Natural killer cell (primary cell): ENCODE measurements around the gene IL12RB2. TPM values are rescaled to one million over a fixed set of nuclear protein-coding genes. Genes with fewer than 3 reads are reported as not detected.

Experiments
- ATAC-seq, 3 donors: fragments of 150-1000 bp in 2 of 3; fragments of 200-7000 bp in 1 of 3; cut with Tn5 transposase; 1 replicate in 1 of 3; 2 replicates in 2 of 3; pipeline ENCODE4 v1.10.0; 2021; ENCODE audit warnings: mild to moderate bottlenecking in 2 of 3, moderate library complexity in 2 of 3
- DNase-seq, 2 donors: peaks; one replicate each; pipeline versions ENCODE4 v3.0.0 to v3.0.0-alpha.2; 2013 to 2021; ENCODE audit warnings: mixed read lengths in 1 of 2
- H3K27ac ChIP-seq: one replicate; pipeline ENCODE4 v1.5.1; 2013; ENCODE audit warnings: mild to moderate bottlenecking, low read length
- H3K27me3 ChIP-seq: one replicate; pipeline ENCODE4 v1.6.1; 2013; ENCODE audit warnings: low read length; ENCODE audit not compliant: control insufficient read depth, insufficient read depth
- H3K36me3 ChIP-seq: one replicate; pipeline ENCODE4 v1.6.1; 2013; ENCODE audit warnings: low read length; ENCODE audit not compliant: control insufficient read depth, insufficient read depth
- H3K4me1 ChIP-seq: one replicate; pipeline ENCODE4 v1.6.1; 2013; ENCODE audit warnings: low read length; ENCODE audit not compliant: control insufficient read depth, insufficient read depth
- H3K4me3 ChIP-seq: one replicate; pipeline ENCODE4 v1.5.1; 2013; ENCODE audit warnings: low read length
- H3K9me3 ChIP-seq: one replicate; pipeline ENCODE4 v1.6.1; 2013; ENCODE audit warnings: low read length; ENCODE audit not compliant: control insufficient read depth, insufficient read depth
- H3K27ac Mint-ChIP-seq, 2 donors: one replicate each; pipeline ENCODE4 v1.8.0; 2022; ENCODE audit warnings: mild to moderate bottlenecking in 2 of 2, mixed read lengths in 2 of 2, moderate library complexity in 1 of 2
- H3K27me3 Mint-ChIP-seq, 2 donors: one replicate each; pipeline ENCODE4 v1.8.0; 2022; ENCODE audit warnings: low read depth in 2 of 2, mixed read lengths in 2 of 2
- H3K36me3 Mint-ChIP-seq: one replicate; pipeline ENCODE4 v1.8.0; 2022; ENCODE audit warnings: mixed read lengths
- H3K4me1 Mint-ChIP-seq, 2 donors: one replicate each; pipeline ENCODE4 v1.8.0; 2022; ENCODE audit warnings: mixed read lengths in 2 of 2
- H3K4me3 Mint-ChIP-seq: one replicate; pipeline ENCODE4 v1.8.0; 2022; ENCODE audit warnings: mild to moderate bottlenecking, moderate library complexity, mixed read lengths
- H3K9me3 Mint-ChIP-seq, 2 donors: one replicate each; pipeline ENCODE4 v1.8.0; 2022; ENCODE audit warnings: mixed read lengths in 2 of 2
- CTCF ChIP-seq: fragments of 200-600 bp; IDR thresholded peaks from one replicate; pipeline ENCODE4 v1.8.0; 2022; ENCODE audit warnings: antibody characterized with exemption
- WGBS: methylation state at CpG from one replicate; pipeline ENCODE4 v1.1.7; 2013; ENCODE audit warnings: missing lambda C conversion rate; ENCODE audit not compliant: insufficient coverage; 5-methylcytosine and 5-hydroxymethylcytosine counted together
- intact Hi-C: fragments of 100-400 bp; cut with micrococcal nuclease; formaldehyde crosslinking; loops from one replicate; pipeline ENCODE4 v1.14.2; 2022
- total RNA-seq, 4 donors: library from RNA; stranded (reverse); fragments of 120-200 nt in 1 of 4; gene quantifications; one replicate each; pipeline versions ENCODE4 v1.2.3 to v1.2.4, GENCODE V29; 2013 to 2022

Gene IL12RB2
- total RNA-seq, 3 donors from 2014 or later (not counting 1 experiment from before 2014, with no cell fraction given), result 18.2 to 51.2 (median 24.8) TPM

GRCh38 chr1:67367370-67368045 lies 59.8 kb downstream of the IL12RB2 start:
- Mint-ChIP-seq H3K4me1 (no peaks in the 10 kb centered on the region), H3K9me3 (no peaks in the 10 kb centered on the region), H3K27ac (no peak overlapping the region), H3K36me3 (no peaks in the 10 kb centered on the region), H3K27me3 (no peaks in the 10 kb centered on the region), H3K4me3 (no peak overlapping the region)
- no peak for DNase-seq
- Histone ChIP-seq H3K36me3 (peaks cover 16% of the 10 kb centered on the region), H3K27ac (no peak overlapping the region), H3K9me3 (no peaks in the 10 kb centered on the region), H3K4me3 (no peak overlapping the region), H3K4me1 (no peaks in the 10 kb centered on the region), H3K27me3 (no peaks in the 10 kb centered on the region)
- 90% methylated on average over 7 of the region's 8 CpGs for WGBS
- no peak for TF ChIP-seq CTCF
- no peak for ATAC-seq
- intact Hi-C loops, result no loop called here

- ATAC-seq (no peak), DNase-seq (no peak)
- H3K9me3 Mint-ChIP-seq, result no peaks in the 10 kb centered on the region
- WGBS, result no CpG with 5 or more reads among the region's 1 CpG
- no peaks in the 10 kb centered on the region for H3K4me1 ChIP-seq
- no peaks in the 10 kb centered on the region for H3K27me3 Mint-ChIP-seq
- H3K36me3 ChIP-seq, result peaks cover 19% of the 10 kb centered on the region
- H3K27ac Mint-ChIP-seq, result no peak overlapping the region
- H3K27ac ChIP-seq, result no peak overlapping the region
- no peak overlapping the region for H3K4me3 Mint-ChIP-seq
- TF ChIP-seq CTCF, result no peak
- intact Hi-C loops, result no loop called here
- H3K36me3 Mint-ChIP-seq, result no peaks in the 10 kb centered on the region
- H3K9me3 ChIP-seq, result no peaks in the 10 kb centered on the region
- no peaks in the 10 kb centered on the region for H3K27me3 ChIP-seq
- H3K4me3 ChIP-seq, result no peak overlapping the region
- H3K4me1 Mint-ChIP-seq, result no peaks in the 10 kb centered on the region
These were observed 60.4 kb downstream of the IL12RB2 start for GRCh38 chr1:67368046-67368514.

GRCh38 chr1:67371043-67371442 lies 63.4 kb downstream of the IL12RB2 start:
- H3K9me3 ChIP-seq, result no peaks in the 10 kb centered on the region
- 95% methylated on average over 2 of the region's 2 CpGs for WGBS
- no peaks in the 10 kb centered on the region for H3K27me3 ChIP-seq
- H3K27me3 Mint-ChIP-seq, result no peaks in the 10 kb centered on the region
- no peak overlapping the region for H3K27ac Mint-ChIP-seq
- peaks cover 29% of the 10 kb centered on the region for H3K36me3 ChIP-seq
- no peak for TF ChIP-seq CTCF
- H3K36me3 Mint-ChIP-seq, result no peaks in the 10 kb centered on the region
- no peak overlapping the region for H3K4me3 Mint-ChIP-seq
- H3K4me1 Mint-ChIP-seq, result no peaks in the 10 kb centered on the region
- intact Hi-C loops, result no loop called here
- H3K4me1 ChIP-seq, result no peaks in the 10 kb centered on the region
- no peak overlapping the region for H3K4me3 ChIP-seq
- DNase-seq (no peak), ATAC-seq (no peak)
- no peak overlapping the region for H3K27ac ChIP-seq
- no peaks in the 10 kb centered on the region for H3K9me3 Mint-ChIP-seq

- Mint-ChIP-seq H3K4me1 (peaks cover 0 to 5% of the 10 kb centered on the region in 2 donors), H3K4me3 (no peak overlapping the region), H3K9me3 (no peaks in the 10 kb centered on the region), H3K27ac (no peak overlapping the region), H3K27me3 (no peaks in the 10 kb centered on the region), H3K36me3 (peaks cover 6% of the 10 kb centered on the region)
- peaks cover 29% of the 10 kb centered on the region for H3K36me3 ChIP-seq
- WGBS, result 88% methylated on average over 5 of the region's 5 CpGs
- intact Hi-C loops, result no loop called here
- ATAC-seq, result no peak
- no peak overlapping the region for H3K4me3 ChIP-seq
- no peaks in the 10 kb centered on the region for H3K9me3 ChIP-seq
- no peak for TF ChIP-seq CTCF
- H3K27me3 ChIP-seq, result no peaks in the 10 kb centered on the region
- H3K4me1 ChIP-seq, result no peaks in the 10 kb centered on the region
- H3K27ac ChIP-seq, result no peak overlapping the region
- no peak for DNase-seq
These were observed 64.0 kb downstream of the IL12RB2 start for GRCh38 chr1:67371681-67372080.
